HG03039 (cell line): ENCODE results near the gene UTP4.
"Not testable (repeated sequence)": the region's sequence is repeated elsewhere in the genome, so short reads cannot be mapped to it uniquely, and the experiment has no call there.

Experiments used
- ATAC-seq: cut with Tn5 transposase; IDR thresholded peaks from one replicate; pipeline ENCODE4 v1.9.1; 2021; ENCODE audit warnings: mild to moderate bottlenecking, moderate library complexity; ENCODE audit not compliant: unreplicated experiment

The UTP4 gene

DNA sequence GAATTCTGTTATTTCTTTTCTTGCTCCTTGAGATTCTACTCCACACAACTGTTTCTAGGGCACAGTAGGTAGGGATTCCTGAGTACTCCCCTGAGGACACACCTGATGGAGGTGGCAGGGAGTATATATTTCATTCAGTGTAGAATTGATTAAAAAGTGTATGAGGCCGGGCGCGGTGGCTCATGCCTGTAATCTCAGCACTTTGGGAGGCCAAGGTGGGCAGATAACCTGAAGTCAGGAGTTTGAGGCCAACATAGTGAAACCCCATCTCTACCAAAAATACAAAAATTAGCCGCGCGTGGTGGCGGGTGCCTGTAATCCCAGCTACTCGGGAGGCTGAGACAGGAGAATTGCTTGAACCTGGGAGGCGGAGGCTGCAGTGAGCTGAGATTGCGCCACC lies 5.6 kb upstream of the UTP4 start:
- not testable (repeated sequence) for ATAC-seq

DNA sequence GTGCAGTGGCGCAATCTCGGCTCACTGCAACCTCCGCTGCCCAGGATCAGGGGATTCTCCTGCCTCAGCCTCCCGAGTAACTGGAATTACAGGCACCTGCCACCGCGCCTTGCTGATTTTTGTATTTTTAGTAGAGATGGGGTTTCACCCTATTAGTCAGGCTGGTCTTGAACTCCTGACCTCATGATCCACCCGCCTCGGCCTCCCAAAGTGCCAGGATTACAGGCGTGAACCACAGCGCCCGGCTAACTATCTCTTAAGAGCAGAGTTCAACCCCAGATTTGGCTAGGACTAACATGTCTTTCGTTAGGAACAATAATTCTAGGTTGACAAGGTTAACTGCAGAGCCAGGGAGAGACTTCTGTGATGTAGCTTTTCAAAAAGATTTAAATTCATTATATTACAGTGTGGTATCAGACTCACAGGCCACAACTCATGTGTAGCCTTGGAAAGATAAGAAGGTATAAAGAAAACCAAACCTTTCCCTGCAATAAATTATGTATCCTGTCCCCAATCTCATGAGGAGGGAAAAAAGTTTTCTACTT lies 4.4 kb upstream of the UTP4 start:
- no peak for ATAC-seq

DNA sequence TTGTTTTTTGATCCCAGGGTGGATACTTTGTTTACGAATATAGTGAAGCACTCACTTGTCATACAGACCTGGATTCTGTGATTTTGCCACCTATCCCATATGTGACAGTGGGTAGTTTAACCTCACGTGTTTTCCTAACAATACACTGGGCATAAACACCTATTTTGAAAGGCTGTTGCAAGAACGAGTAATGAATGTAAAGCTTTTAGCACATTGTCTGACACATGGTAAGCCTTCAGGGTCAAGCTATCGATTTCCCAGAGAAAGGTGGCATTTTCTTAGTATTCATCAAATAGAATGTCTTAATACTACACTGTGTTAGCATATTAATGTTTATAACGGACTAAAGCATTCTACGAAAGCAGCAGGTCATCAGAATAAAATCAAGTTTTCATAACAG lies 2.0 kb upstream of the UTP4 start:
- no peak for ATAC-seq

DNA sequence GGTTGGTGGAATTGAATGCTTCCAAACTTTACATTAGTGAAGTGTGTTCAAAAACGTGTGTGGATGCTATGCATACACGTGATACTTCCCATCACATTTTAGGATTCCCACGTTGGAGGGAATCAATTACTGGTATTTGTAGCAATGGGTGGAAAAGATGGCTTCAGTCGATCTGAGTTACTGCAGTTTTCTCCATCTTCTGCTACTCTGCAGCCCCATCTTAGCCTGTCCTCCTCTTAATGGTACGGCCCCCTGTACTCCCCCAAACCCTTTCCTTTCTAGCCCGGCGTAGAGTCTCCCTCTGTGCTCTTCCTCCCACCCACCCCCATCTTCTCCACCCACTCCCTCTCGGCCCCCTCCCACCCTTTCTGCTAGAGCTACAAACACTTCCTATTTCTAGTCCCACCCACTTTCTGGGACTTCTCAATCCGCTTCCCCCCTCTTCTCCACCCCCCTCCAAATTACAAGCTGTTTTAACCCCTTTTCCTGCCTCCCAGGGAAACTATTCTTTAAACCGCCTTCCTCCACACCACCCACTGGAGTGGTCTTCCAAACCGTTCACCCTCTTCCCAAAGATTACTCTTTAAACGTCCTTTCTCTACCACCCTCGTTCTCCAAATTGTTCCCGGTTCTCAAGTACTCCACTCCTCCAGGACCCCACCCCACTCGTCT lies 1.1 kb upstream of the UTP4 start:
- no peak for ATAC-seq

DNA sequence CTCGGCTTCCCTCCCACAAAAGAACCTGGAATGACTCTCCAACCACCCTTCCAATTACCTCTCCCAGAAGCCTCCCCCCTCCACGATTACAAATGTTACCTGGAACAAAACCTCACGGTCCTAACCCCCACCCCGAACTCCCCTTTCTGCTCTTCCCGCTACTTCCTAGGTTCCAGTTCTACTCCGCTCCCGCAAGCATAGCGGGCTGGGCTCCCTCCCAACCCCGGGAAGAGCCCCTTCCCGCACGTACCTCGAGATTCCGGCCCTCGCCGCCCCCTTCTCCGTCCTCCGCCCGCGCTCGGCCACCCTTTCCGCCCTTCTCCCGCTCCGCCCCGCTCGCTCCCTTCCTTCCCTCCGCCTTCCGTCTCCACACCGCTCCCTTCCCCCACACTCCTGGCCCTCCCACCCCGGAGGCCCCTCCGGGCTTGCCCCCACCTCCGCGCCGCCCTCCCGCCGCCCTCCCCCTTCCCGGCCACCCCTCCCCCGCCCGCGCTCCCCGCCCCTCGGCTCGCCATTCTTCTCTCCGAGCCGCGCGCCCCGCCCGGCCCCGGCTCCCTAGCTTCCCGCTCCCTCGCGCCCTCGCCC lies 518 bp upstream of the UTP4 start:
- ATAC-seq: peak; percentile 42

DNA sequence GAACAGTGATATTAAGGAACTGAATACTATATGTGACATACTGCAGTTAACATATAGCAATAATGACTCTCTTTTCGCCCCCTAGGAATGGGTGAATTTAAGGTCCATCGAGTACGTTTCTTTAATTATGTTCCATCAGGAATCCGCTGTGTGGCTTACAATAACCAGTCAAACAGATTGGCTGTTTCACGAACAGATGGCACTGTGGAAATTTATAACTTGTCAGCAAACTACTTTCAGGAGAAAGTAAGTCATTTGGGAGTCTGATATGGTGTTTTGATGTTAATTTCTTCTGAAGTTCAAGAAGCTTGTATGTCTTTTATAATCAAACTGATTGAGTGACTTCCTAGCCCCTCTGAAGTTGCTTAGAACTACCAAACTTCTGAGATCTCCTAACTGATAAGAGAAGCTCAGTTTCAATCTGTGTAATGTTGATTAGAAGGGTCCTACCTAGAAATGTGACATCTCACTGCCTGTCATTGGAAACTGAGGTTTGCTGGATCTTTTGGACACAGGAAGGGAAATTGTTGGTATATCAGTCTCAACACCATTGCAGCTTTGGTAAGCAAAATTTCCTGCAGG lies 1.0 kb downstream of the UTP4 start:
- no peak for ATAC-seq

DNA sequence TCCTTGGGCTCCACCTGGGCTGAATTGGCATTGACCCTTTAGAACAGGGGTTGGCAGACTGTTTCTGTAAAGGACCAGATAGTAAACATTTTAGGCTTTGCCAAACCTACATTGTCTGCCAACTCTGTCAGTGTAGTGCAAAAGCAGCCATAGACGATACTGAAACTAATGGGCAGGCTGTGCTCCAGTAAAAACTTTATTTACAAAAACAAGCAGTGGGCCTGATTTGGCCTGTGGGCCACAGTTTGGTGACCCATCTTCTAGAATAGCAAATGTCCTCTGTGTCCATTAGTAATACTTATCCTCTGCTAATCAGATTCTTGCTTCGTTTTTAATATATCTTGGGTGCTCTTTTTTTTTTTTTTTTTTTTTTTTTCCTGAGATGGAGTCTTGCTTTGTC lies 6.2 kb downstream of the UTP4 start:
- ATAC-seq: no peak

DNA sequence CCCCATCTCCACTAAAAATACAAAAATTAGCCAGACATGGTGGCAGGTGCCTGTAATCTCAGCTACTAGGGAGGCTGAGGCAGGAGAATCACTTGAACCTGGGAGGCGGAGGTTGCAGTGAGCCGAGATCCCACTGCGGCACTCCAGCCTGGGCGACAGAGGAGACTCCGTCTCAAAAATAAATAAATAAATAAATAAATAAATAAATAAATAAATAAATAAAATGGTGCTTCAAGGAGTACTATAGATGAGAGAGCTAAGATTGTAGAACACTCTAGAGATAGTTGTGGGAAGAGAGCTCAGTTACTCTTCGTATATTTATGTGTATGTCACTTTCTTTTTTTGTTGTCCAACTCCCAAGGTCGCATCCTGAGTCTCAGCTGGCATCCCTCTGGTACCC lies 7.0 kb downstream of the UTP4 start:
- not testable (repeated sequence) for ATAC-seq

DNA sequence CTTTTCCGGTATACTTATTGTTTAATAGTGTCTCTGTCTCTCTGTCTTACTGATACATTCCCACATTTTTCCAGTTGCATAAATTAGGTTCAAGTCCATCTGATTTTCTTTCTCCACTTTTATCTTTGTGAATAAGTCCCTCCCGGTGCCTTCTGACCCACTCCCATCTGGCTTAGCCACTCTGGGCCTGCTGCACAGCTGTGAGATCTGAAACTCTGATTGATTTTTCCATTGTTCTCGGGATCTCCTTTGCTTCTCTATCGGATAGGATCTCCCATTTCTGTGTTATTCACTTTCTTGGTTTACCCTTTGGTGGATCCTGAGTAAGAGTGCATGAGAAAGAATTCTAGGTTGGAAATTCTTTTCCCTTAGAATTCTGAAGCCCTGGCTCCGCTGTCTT lies 8.6 kb downstream of the UTP4 start:
- ATAC-seq: no peak

DNA sequence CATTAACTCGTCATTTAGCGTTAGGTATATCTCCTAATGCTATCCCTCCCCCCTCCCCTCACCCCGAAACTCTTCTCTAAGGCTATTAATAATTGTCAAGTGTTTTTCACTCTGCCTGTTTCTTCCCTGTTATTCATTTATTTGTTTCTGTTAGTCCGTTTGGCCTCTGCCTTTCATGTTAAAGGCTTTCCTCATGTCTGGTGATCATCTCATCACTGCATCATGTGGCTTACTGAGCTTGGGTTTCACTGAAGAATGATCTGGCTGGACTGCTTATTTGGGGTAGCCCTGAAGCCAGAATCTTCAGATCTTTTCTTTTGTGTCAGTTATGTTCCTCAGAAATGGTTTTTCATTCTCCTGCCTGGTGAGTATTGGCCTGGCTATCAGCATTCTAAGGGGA lies 9.5 kb downstream of the UTP4 start:
- no peak for ATAC-seq

DNA sequence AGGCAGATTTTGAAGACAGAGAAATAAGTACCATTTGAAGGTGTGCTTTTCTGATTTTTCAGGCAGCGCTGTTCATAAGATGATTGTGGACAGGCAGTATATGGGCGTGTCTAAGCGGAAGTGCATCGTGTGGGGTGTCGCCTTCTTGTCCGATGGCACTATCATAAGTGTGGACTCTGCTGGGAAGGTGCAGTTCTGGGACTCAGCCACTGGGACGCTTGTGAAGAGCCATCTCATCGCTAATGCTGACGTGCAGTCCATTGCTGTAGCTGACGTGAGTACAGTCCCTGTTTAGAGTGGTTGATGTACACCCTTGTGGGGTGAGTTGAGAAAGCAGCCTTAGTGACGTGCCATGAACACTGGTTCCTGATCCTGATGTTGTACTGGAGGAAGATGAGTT lies 10.7 kb downstream of the UTP4 start:
- no peak for ATAC-seq

DNA sequence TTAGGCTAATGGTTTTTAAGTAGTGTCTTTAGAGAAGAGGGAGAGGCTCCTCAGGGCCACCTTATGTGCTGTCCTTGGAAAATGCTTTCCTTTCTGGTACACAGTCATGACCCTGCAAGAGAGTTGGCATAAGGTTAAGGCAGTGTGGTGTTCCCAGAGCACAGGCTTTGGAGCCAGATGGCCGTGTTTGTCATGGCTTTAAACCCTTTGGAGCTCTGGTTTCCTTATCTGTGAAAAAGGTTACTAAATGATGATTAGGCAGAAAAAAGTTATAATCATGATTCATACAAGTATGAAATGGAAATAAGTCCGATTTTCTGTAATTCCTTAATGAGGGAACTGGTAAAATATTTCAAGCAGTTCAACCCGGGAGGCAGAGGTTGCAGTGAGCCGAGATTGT lies 13.2 kb downstream of the UTP4 start:
- ATAC-seq: no peak

DNA sequence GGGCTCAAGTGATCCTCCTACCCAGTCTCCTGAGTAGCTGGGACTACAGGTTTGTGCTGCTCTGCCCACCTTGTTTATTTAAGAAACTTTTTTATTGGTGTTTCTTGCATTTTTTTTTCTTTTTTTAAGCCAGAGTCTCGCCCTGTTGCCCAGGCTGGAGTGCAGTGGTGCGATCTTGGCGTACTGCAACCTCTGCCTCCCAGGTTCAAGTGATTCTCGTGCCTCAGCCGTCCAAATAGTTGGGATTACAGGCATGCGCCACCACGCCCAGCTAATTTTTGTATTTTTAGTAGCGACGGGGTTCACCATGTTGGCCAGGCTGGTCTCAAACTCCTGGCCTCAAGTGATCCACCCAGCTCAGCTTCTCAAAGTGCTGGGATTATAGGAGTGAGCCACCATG lies 17.2 kb downstream of the UTP4 start:
- not testable (repeated sequence) for ATAC-seq

DNA sequence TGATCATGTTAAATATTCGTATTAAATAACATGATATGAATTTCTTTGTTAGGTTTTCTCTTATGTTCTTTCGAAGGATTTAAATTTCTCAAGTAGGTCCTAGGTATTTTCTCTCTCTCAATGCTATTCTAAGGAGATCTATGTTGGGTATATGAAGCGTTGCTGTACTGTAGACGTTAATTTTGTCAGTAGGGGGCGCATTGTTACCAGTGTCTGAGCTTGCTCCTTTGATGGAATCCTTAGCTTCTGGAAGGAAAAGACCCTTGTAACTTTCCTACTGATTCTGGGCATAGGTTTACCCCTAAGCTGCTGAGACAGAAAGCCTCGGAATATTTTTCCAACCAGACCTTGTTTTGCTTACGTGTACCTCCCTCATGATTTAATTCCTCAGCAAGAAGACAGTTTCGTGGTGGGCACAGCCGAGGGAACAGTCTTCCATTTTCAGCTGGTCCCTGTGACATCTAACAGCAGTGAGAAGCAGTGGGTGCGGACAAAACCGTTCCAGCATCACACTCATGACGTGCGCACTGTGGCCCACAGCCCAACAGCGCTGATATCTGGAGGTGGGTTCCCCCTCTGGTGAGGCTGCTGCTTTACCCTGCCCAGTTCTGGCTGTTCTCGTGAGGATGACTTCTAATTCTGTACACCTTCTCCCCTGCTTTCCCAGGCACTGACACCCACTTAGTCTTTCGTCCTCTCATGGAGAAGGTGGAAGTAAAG lies 17.9 kb downstream of the UTP4 start:
- ATAC-seq: no peak

DNA sequence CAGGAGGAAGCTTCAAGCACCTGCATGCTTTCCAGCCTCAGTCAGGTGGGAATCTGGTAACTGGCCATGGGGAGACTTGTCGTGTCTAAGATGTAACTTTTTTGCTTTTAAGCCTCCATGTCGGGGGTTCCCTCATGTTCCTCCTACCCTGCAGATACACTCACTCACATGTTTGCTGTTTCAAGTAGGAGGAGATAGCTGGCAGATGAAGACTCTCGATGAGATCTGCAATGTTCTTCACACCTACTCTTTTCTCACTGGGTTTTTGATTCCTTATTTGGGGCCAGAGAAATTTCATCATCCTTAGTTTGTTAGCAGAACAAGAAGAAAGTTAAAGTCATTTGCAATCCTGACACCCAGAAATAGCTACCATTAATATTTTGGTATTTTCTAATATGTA lies 24.7 kb downstream of the UTP4 start:
- no peak for ATAC-seq

DNA sequence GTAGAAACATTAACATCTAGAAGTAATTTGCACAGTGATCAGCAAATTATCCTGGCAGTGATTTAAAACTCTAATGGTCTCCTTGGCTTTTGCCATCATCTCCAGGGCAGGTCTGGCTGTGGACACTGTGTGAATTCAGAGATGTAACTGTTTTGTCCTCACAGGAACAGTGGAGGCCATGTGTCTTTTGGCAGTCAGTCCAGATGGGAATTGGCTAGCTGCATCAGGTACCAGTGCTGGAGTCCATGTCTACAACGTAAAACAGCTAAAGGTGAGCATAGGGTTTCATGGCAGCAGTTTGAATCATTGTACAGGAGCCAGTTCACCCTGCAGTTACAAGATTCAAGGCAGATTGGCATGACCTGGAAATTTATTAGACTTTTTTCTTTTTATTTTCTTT lies 27.7 kb downstream of the UTP4 start:
- no peak for ATAC-seq

DNA sequence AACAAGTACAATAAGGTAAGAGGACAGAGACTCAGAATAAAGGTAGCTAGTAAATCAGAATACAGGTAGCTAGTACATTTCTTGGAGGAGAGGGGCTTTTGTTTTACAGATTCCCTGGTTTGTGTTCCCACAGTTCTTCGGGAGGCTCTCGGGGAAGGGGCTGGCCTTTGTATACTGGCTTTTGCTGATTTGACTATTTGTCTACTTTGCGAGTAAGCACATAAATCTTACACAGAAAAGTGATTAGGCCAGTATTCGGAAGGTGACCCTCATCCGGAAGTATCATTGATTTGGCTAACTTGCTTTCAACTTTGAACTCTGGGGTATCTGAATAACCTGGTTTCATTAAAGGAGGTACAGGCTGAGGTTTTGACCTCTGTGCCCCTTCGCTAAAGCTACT lies 33.1 kb downstream of the UTP4 start:
- ATAC-seq: no peak

DNA sequence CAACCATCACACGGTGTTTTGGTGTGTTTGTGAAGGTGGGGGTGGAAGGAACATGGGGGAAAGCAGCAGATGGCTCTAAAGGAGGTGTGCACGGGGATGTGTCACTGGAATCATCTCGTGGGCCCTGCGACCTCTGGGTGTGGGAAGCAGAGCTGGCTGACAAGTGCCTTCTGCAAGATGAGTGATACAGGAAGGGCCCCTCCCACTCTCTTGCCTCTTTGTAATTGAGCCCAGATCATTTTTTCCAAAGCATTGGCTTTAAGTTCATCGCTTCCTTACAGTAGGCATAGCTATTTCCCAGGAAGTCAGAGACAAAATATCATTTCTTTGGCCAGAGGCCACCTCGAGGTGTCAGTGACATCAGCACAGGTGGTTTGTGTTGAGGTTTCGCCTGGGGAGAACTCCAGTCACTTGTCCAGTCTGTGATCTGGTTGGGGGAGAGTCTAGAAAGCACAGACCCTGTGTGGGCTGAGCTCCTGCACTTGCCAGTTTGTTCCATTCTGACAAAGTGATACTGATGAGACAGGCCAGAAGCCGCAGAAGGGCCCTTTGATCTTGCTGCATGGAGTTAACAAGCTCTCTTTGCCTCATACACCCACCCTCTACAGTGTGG lies 33.9 kb downstream of the UTP4 start:
- ATAC-seq: no peak

DNA sequence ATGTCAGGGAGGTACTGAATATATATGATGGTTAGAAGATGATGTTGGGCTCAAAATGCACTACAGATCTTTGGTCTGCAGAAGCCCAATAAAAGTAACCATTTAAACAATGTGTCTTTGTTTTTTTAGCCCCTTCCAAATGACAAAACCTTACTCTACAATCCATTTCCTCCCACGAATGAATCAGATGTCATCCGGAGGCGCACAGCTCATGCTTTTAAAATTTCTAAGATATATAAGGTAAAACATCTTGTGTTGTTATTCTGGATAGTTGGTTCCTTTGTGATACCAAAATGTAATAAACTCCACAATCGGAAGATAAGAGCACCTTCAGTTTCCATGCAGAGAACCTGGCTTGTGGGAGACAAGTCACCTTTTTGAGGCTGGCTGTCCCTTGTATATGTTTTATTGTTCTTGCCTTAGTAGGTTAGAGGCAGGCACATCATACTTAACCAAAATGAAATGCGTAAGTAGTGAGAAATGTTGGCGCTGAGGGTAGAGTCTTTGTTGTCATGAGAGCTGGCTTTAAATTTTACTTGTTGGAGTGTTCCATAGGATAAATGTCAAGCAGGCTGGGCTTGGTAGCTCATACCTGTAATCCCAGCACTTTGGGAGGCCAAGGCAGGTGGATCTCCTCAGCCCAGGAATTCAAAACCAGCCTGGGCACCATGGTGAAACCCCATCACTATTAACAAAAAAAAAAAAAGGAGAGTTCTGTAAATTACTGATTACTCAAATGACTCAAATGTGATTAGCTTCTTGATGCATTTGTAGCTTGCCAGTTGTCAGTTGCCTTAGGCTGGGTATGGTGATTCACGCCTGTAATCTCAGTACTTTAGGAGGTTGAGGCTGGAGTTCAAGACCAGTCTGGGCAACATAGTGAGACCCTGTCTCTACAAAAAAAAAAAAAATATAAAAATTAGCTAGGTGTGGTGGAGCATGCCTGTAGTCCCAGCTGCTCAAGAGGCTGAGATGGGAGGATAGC lies 34.8 kb downstream of the UTP4 start:
- ATAC-seq: no peak

DNA sequence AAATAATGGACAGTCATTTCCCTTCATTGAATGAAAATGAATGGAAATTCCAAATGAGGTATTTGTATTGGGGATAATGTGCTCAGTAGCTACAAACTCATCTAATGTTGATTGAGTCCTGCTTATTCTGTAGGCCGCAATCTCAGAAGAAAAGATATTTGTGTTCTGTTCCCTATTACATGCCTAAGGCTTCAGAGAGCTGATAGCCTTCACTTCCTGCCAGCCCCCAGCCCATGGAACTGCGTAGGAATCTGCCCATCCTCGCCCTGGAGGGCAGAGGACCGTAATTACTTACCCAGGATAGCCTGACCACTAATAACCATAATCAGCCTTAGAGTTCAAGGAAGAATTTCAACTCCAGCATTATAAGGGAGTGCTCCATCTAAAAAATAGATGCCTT lies 36.6 kb downstream of the UTP4 start:
- ATAC-seq: no peak
